ENCODE data around the gene NMT2.

NMT2 gene

DNA sequence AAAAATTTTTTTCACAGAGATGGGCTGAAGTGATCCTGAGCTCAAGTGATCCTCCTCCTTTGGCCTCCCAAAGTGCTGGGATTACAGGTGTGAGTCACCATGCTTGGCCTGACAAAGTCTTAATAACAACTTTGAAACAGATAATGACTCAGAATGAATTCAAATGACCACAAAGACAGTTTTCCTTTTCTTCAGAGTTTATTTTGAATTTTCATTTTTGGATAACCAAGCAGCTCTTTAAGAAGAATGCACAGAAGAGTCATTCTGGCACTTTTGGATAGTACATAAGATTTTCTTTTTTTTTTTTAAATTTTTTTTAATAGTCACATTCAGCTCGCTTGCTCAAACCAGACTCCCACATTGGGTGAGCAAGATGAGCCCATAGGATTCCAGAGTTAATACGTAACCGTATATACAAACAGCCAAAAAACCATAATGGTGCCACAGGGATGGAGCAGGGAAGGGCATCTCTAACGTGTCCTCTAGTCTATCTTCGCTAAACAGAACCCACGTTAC is 43.0 kb upstream of the NMT2 start:
- Histone ChIP-seq H2BK120ac (ENCODE audit: low read depth, low read length) (no peak overlapping the region), H2AK5ac (ENCODE audit: low read depth, low read length) (no peak overlapping the region), H4K91ac (ENCODE audit: low read depth, low read length, poor library complexity) (no peak overlapping the region), H3K4me3 (ENCODE audit: low read length in 2 of 2) (no peak overlapping the region), H2BK5ac (ENCODE audit: low read length) (no peak overlapping the region), H3K27me3 (ENCODE audit: control insufficient read depth in 3 of 3, insufficient read depth in 3 of 3, low read depth in 1 of 3, low read length in 3 of 3) (no peaks in the 10 kb centered on the region), H3K27ac (replicated peaks; ENCODE audit: low read length) (no peak overlapping the region), H3K36me3 (replicated peaks in 1 of 2; ENCODE audit: control insufficient read depth in 2 of 2, insufficient read depth in 2 of 2, low read length in 2 of 2) (peaks cover 3 to 37% of the 10 kb centered on the region in 2 donors), H3K9me3 (replicated peaks in 1 of 2; ENCODE audit: control insufficient read depth in 2 of 2, insufficient read depth in 1 of 2, low read depth in 1 of 2, low read length in 2 of 2) (no peaks in the 10 kb centered on the region), H4K8ac (ENCODE audit: low read depth, low read length) (no peak overlapping the region), H3K9ac (ENCODE audit: low read depth, low read length, poor library complexity) (no peak overlapping the region), H3K79me1 (ENCODE audit: low read depth, low read length) (peaks cover 2% of the 10 kb centered on the region), H2BK12ac (ENCODE audit: low read length) (no peak overlapping the region), H2AFZ (ENCODE audit: low read length) (no peak overlapping the region), H3K4me1 (ENCODE audit: control insufficient read depth in 2 of 2, insufficient read depth in 1 of 2, low read depth in 1 of 2, low read length in 2 of 2) (peaks cover 0 to 1% of the 10 kb centered on the region in 2 donors), H3K4ac (ENCODE audit: low read length) (no peak overlapping the region), H2BK15ac (ENCODE audit: low read length) (no peak overlapping the region), H3K4me2 (ENCODE audit: insufficient read depth, low read length, poor library complexity, severe bottlenecking) (no peak overlapping the region), H3K18ac (ENCODE audit: low read length) (no peak overlapping the region), H3K23ac (ENCODE audit: low read depth, low read length, poor library complexity) (no peak overlapping the region), H3K14ac (ENCODE audit: low read length) (no peak overlapping the region)
- no CpG with 5 or more reads among the region's 6 CpGs for WGBS, 2 donors (ENCODE audit: extremely low coverage in 2 of 2, insufficient read length in 2 of 2, insufficient replicate concordance in 1 of 2)
- DNase-seq (ENCODE audit: low spot score): no peak

DNA sequence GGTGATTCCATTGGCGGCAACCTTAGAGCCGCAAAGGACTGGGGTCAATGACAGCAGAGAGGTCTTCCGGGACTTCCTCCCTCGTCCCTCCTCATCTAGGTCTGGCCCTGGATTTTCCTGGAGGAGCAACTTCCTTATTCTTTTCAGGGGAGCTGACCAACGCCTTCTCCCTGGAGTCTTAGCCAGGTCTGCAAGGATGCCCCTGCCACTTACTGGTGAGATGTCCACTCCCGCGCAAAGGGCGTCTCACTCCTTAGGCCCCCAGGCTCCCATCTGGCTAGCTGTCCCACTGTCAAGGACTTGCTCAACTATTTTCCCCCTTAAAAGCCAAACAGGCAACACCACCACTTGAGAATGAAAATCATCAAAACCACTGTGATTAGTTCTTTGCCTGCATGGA is 42.0 kb upstream of the NMT2 start:
- H3K23ac ChIP-seq (ENCODE audit: low read depth, low read length, poor library complexity): no peak overlapping the region
- H3K27ac ChIP-seq (replicated peaks; ENCODE audit: low read length): no peak overlapping the region

DNA sequence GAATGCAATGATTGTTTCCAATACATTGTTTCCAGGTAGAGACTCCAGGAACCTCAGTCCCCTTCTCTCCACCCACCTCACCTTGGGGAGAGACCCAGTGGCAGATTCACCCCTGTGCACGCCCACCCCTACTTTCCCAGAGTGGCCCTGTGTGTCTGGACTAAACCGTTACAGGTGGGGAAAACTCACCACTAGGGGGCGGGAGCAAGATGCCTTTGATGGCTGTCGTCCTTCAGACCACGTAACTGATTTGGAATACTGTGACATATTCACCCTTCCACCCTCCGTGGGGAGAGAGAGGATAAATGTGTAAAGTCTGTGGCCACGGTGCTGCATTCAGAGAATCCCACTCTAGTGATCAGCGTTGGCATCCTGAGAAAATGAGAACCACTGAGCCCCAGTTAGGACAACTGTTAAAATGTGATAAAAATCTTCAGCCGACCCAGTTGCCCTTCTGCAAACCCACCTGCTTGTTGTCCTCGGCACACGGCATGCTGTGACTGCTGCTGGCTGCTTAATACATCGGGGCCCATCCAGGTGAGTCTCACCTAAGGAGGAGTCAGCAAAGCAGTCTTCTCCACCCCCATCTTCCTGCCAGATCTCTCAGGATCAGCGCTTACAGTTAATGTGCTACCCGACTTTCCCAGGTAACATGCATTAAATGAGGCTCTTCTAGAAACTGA is 41.5 kb upstream of the NMT2 start:
- no peak overlapping the region for H3K23ac ChIP-seq (ENCODE audit: low read depth, low read length, poor library complexity)
- no peak overlapping the region for H2BK15ac ChIP-seq (ENCODE audit: low read length)
- H3K4me2 ChIP-seq (ENCODE audit: insufficient read depth, low read length, poor library complexity, severe bottlenecking): no peak overlapping the region
- H3K36me3 ChIP-seq (replicated peaks in 1 of 2; ENCODE audit: control insufficient read depth in 2 of 2, insufficient read depth in 2 of 2, low read length in 2 of 2): peaks cover 3 to 37% of the 10 kb centered on the region in 2 donors
- H2BK5ac ChIP-seq (ENCODE audit: low read length): no peak overlapping the region
- H3K4me1 ChIP-seq (ENCODE audit: control insufficient read depth in 2 of 2, insufficient read depth in 1 of 2, low read depth in 1 of 2, low read length in 2 of 2): peaks cover 0 to 1% of the 10 kb centered on the region in 2 donors
- no peak overlapping the region for H2BK12ac ChIP-seq (ENCODE audit: low read length)
- H4K8ac ChIP-seq (ENCODE audit: low read depth, low read length): no peak overlapping the region
- no peak overlapping the region for H3K4me3 ChIP-seq (ENCODE audit: low read length in 2 of 2)
- WGBS, 2 donors (ENCODE audit: extremely low coverage in 2 of 2, insufficient read length in 2 of 2, insufficient replicate concordance in 1 of 2): no CpG with 5 or more reads among the region's 14 CpGs
- H2AK5ac ChIP-seq (ENCODE audit: low read depth, low read length): no peak overlapping the region
- no peak overlapping the region for H2AFZ ChIP-seq (ENCODE audit: low read length)
- no peak overlapping the region for H3K27ac ChIP-seq (replicated peaks; ENCODE audit: low read length)
- no peaks in the 10 kb centered on the region for H3K9me3 ChIP-seq (replicated peaks in 1 of 2; ENCODE audit: control insufficient read depth in 2 of 2, insufficient read depth in 1 of 2, low read depth in 1 of 2, low read length in 2 of 2)
- H3K18ac ChIP-seq (ENCODE audit: low read length): no peak overlapping the region
- H3K79me1 ChIP-seq (ENCODE audit: low read depth, low read length): peaks cover 2% of the 10 kb centered on the region
- no peak overlapping the region for H3K14ac ChIP-seq (ENCODE audit: low read length)
- H3K27me3 ChIP-seq (ENCODE audit: control insufficient read depth in 3 of 3, insufficient read depth in 3 of 3, low read depth in 1 of 3, low read length in 3 of 3): no peaks in the 10 kb centered on the region
- no peak overlapping the region for H4K91ac ChIP-seq (ENCODE audit: low read depth, low read length, poor library complexity)
- no peak overlapping the region for H2BK120ac ChIP-seq (ENCODE audit: low read depth, low read length)
- peak; percentile 63 for DNase-seq (ENCODE audit: low spot score)
- no peak overlapping the region for H3K9ac ChIP-seq (ENCODE audit: low read depth, low read length, poor library complexity)
- no peak overlapping the region for H3K4ac ChIP-seq (ENCODE audit: low read length)

More for the DNA sequence above, 42.0 kb upstream of the NMT2 start:
- H2AK5ac ChIP-seq (ENCODE audit: low read depth, low read length): no peak overlapping the region
- H4K91ac ChIP-seq (ENCODE audit: low read depth, low read length, poor library complexity): no peak overlapping the region
- H3K36me3 ChIP-seq (replicated peaks in 1 of 2; ENCODE audit: control insufficient read depth in 2 of 2, insufficient read depth in 2 of 2, low read length in 2 of 2): peaks cover 3 to 37% of the 10 kb centered on the region in 2 donors
- H3K79me1 ChIP-seq (ENCODE audit: low read depth, low read length): peaks cover 2% of the 10 kb centered on the region
- no peak for DNase-seq (ENCODE audit: low spot score)
- H3K4me3 ChIP-seq (ENCODE audit: low read length in 2 of 2): no peak overlapping the region
- no peak overlapping the region for H3K18ac ChIP-seq (ENCODE audit: low read length)
- H2AFZ ChIP-seq (ENCODE audit: low read length): no peak overlapping the region
- H2BK5ac ChIP-seq (ENCODE audit: low read length): no peak overlapping the region
- no peak overlapping the region for H4K8ac ChIP-seq (ENCODE audit: low read depth, low read length)
- no peak overlapping the region for H2BK15ac ChIP-seq (ENCODE audit: low read length)
- H3K4ac ChIP-seq (ENCODE audit: low read length): no peak overlapping the region
- H2BK12ac ChIP-seq (ENCODE audit: low read length): no peak overlapping the region
- H3K9ac ChIP-seq (ENCODE audit: low read depth, low read length, poor library complexity): no peak overlapping the region
- no CpG with 5 or more reads among the region's 8 CpGs for WGBS, 2 donors (ENCODE audit: extremely low coverage in 2 of 2, insufficient read length in 2 of 2, insufficient replicate concordance in 1 of 2)
- no peak overlapping the region for H3K4me2 ChIP-seq (ENCODE audit: insufficient read depth, low read length, poor library complexity, severe bottlenecking)
- H3K9me3 ChIP-seq (replicated peaks in 1 of 2; ENCODE audit: control insufficient read depth in 2 of 2, insufficient read depth in 1 of 2, low read depth in 1 of 2, low read length in 2 of 2): no peaks in the 10 kb centered on the region
- H2BK120ac ChIP-seq (ENCODE audit: low read depth, low read length): no peak overlapping the region
- H3K14ac ChIP-seq (ENCODE audit: low read length): no peak overlapping the region
- H3K4me1 ChIP-seq (ENCODE audit: control insufficient read depth in 2 of 2, insufficient read depth in 1 of 2, low read depth in 1 of 2, low read length in 2 of 2): peaks cover 0 to 1% of the 10 kb centered on the region in 2 donors
- H3K27me3 ChIP-seq (ENCODE audit: control insufficient read depth in 3 of 3, insufficient read depth in 3 of 3, low read depth in 1 of 3, low read length in 3 of 3): no peaks in the 10 kb centered on the region

DNA sequence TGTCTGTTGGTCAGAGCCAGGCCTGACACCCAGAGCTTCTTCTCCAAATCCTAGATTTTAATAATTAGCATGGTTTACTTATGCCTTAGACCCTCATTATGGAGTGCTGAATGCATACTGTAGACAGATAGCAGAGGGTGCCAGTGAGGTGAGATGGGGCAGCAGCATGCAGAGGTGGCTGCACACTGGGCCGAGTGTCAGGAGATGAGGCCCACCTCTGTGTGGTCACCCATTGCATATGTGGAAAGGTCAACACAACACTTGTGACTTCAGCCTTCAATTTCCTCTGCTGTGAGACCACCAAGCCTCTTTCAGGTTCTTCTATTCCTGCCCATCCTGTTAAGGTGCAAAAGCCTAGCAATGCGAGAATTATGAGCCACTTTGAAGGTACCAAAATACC is 39.7 kb upstream of the NMT2 start:
- H2BK5ac ChIP-seq (ENCODE audit: low read length): no peak overlapping the region
- peaks cover 3 to 25% of the 10 kb centered on the region in 2 donors for H3K36me3 ChIP-seq (replicated peaks in 1 of 2; ENCODE audit: control insufficient read depth in 2 of 2, insufficient read depth in 2 of 2, low read length in 2 of 2)
- no CpG with 5 or more reads among the region's 2 CpGs for WGBS, 2 donors (ENCODE audit: extremely low coverage in 2 of 2, insufficient read length in 2 of 2, insufficient replicate concordance in 1 of 2)
- DNase-seq (ENCODE audit: low spot score): no peak
- H2AK5ac ChIP-seq (ENCODE audit: low read depth, low read length): no peak overlapping the region
- H2AFZ ChIP-seq (ENCODE audit: low read length): no peak overlapping the region
- H3K23ac ChIP-seq (ENCODE audit: low read depth, low read length, poor library complexity): no peak overlapping the region
- H3K27me3 ChIP-seq (ENCODE audit: control insufficient read depth in 3 of 3, insufficient read depth in 3 of 3, low read depth in 1 of 3, low read length in 3 of 3): no peaks in the 10 kb centered on the region
- H3K9ac ChIP-seq (ENCODE audit: low read depth, low read length, poor library complexity): no peak overlapping the region
- no peak overlapping the region for H3K27ac ChIP-seq (replicated peaks; ENCODE audit: low read length)
- peaks cover 0 to 1% of the 10 kb centered on the region in 2 donors for H3K4me1 ChIP-seq (ENCODE audit: control insufficient read depth in 2 of 2, insufficient read depth in 1 of 2, low read depth in 1 of 2, low read length in 2 of 2)
- no peak overlapping the region for H2BK15ac ChIP-seq (ENCODE audit: low read length)
- H2BK12ac ChIP-seq (ENCODE audit: low read length): no peak overlapping the region
- H3K4ac ChIP-seq (ENCODE audit: low read length): no peak overlapping the region
- no peak overlapping the region for H3K4me2 ChIP-seq (ENCODE audit: insufficient read depth, low read length, poor library complexity, severe bottlenecking)
- H2BK120ac ChIP-seq (ENCODE audit: low read depth, low read length): no peak overlapping the region
- H3K14ac ChIP-seq (ENCODE audit: low read length): no peak overlapping the region
- H3K79me1 ChIP-seq (ENCODE audit: low read depth, low read length): no peaks in the 10 kb centered on the region
- H4K8ac ChIP-seq (ENCODE audit: low read depth, low read length): no peak overlapping the region
- H4K91ac ChIP-seq (ENCODE audit: low read depth, low read length, poor library complexity): no peak overlapping the region
- H3K9me3 ChIP-seq (replicated peaks in 1 of 2; ENCODE audit: control insufficient read depth in 2 of 2, insufficient read depth in 1 of 2, low read depth in 1 of 2, low read length in 2 of 2): no peaks in the 10 kb centered on the region
- H3K4me3 ChIP-seq (ENCODE audit: low read length in 2 of 2): no peak overlapping the region
- H3K18ac ChIP-seq (ENCODE audit: low read length): no peak overlapping the region

All from neuronal stem cell (in vitro differentiated cells).